Chondrocyte (in vitro differentiated cells): ENCODE measurements around the gene PRR20G. TPM values are rescaled to one million over a fixed set of nuclear protein-coding genes. Genes with fewer than 3 reads are reported as not detected.

Experiments
- DNase-seq: peaks from one replicate; pipeline ENCODE4 v3.0.0; 2021; ENCODE audit warnings: mixed read lengths, low spot score
- H3K27ac Mint-ChIP-seq: one replicate; pipeline ENCODE4 v1.8.0; 2021; ENCODE audit warnings: mild to moderate bottlenecking, moderate library complexity, mixed read lengths; ENCODE audit not compliant: unreplicated experiment
- H3K27me3 Mint-ChIP-seq: 2 replicates; pipeline ENCODE4 v1.8.0; 2021; ENCODE audit warnings: low read depth, mixed read lengths
- H3K36me3 Mint-ChIP-seq: 2 replicates; pipeline ENCODE4 v1.8.0; 2021; ENCODE audit warnings: low read depth, mixed read lengths
- H3K4me1 Mint-ChIP-seq: 2 replicates; pipeline ENCODE4 v1.8.0; 2021; ENCODE audit warnings: low read depth, mild to moderate bottlenecking, mixed read lengths
- H3K4me3 Mint-ChIP-seq: one replicate; pipeline ENCODE4 v1.8.0; 2021; ENCODE audit warnings: mild to moderate bottlenecking, moderate library complexity, mixed read lengths; ENCODE audit not compliant: unreplicated experiment
- H3K9me3 Mint-ChIP-seq: 2 replicates; pipeline ENCODE4 v1.8.0; 2021; ENCODE audit warnings: low read depth, mixed read lengths
- CTCF ChIP-seq: fragments of 200-600 bp; sonication (generic); IDR thresholded peaks from 2 replicates; pipeline ENCODE4 v1.5.0; 2021; ENCODE audit warnings: antibody characterized with exemption, mild to moderate bottlenecking, moderate library complexity
- total RNA-seq: library from RNA; stranded (reverse); gene quantifications from 3 replicates; pipeline ENCODE4 v1.2.1, GENCODE V29; 2021

PRR20G gene
- total RNA-seq, 1 donor from 2014 or later = not detected

- Mint-ChIP-seq H3K36me3 (no peaks in the 10 kb centered on the region), H3K27ac (no peak overlapping the region), H3K27me3 (peaks cover 44% of the 10 kb centered on the region), H3K4me1 (no peaks in the 10 kb centered on the region), H3K4me3 (no peak overlapping the region), H3K9me3 (no peaks in the 10 kb centered on the region)
- TF ChIP-seq CTCF = no peak
- DNase-seq = no peak
Observed at GRCh38 chr3:127307916-127308315, 20.1 kb upstream of the PRR20G start.

GRCh38 chr3:127307112-127307835 is 19.4 kb upstream of the PRR20G start:
- Mint-ChIP-seq H3K9me3 (no peaks in the 10 kb centered on the region), H3K27ac (no peak overlapping the region), H3K27me3 (peaks cover 43% of the 10 kb centered on the region), H3K4me1 (no peaks in the 10 kb centered on the region), H3K36me3 (no peaks in the 10 kb centered on the region), H3K4me3 (no peak overlapping the region)
- DNase-seq = no peak
- no peak for TF ChIP-seq CTCF

- no peak for TF ChIP-seq CTCF
- Mint-ChIP-seq H3K27me3 (peaks cover 43% of the 10 kb centered on the region), H3K9me3 (no peaks in the 10 kb centered on the region), H3K4me3 (no peak overlapping the region), H3K4me1 (no peaks in the 10 kb centered on the region), H3K36me3 (no peaks in the 10 kb centered on the region), H3K27ac (no peak overlapping the region)
- DNase-seq = no peak
Observed at GRCh38 chr3:127306361-127307111, 18.7 kb upstream of the PRR20G start.

- Mint-ChIP-seq H3K27ac (no peak overlapping the region), H3K36me3 (no peaks in the 10 kb centered on the region), H3K27me3 (peaks cover 46% of the 10 kb centered on the region), H3K4me1 (no peaks in the 10 kb centered on the region), H3K9me3 (no peaks in the 10 kb centered on the region), H3K4me3 (no peak overlapping the region)
- DNase-seq = no peak
- TF ChIP-seq CTCF = no peak
Observed at GRCh38 chr3:127305499-127306060, 17.7 kb upstream of the PRR20G start.

GRCh38 chr3:127304121-127304744 is 16.4 kb upstream of the PRR20G start:
- Mint-ChIP-seq H3K4me3 (no peak overlapping the region), H3K4me1 (no peaks in the 10 kb centered on the region), H3K27me3 (peaks cover 50% of the 10 kb centered on the region), H3K36me3 (no peaks in the 10 kb centered on the region), H3K27ac (no peak overlapping the region), H3K9me3 (no peaks in the 10 kb centered on the region)
- no peak for DNase-seq
- TF ChIP-seq CTCF = no peak
